GM21390 (cell line): Measurements from ENCODE around the gene JPH4.

Experiments
- ATAC-seq: cut with Tn5 transposase; IDR thresholded peaks from one replicate; pipeline ENCODE4 v1.9.1; 2021; ENCODE audit not compliant: unreplicated experiment

Gene JPH4

DNA sequence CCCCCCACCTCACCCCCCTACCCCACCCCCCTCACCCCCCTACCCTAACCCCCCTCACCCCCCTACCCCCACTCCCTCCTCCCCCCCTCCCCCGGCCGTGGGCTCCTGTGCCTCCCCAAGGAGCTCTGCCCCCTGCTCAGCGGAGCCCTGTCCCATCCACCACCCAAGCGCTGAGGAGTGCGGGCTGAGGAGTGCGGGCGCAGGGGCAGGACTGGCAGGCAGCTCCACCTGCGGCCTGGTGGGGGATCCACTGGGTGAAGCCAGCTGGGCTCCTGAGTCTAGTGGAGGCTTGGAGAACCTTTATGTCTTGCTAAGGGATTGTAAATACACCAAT lies 2.3 kb upstream of the JPH4 start:
- ATAC-seq = no peak

DNA sequence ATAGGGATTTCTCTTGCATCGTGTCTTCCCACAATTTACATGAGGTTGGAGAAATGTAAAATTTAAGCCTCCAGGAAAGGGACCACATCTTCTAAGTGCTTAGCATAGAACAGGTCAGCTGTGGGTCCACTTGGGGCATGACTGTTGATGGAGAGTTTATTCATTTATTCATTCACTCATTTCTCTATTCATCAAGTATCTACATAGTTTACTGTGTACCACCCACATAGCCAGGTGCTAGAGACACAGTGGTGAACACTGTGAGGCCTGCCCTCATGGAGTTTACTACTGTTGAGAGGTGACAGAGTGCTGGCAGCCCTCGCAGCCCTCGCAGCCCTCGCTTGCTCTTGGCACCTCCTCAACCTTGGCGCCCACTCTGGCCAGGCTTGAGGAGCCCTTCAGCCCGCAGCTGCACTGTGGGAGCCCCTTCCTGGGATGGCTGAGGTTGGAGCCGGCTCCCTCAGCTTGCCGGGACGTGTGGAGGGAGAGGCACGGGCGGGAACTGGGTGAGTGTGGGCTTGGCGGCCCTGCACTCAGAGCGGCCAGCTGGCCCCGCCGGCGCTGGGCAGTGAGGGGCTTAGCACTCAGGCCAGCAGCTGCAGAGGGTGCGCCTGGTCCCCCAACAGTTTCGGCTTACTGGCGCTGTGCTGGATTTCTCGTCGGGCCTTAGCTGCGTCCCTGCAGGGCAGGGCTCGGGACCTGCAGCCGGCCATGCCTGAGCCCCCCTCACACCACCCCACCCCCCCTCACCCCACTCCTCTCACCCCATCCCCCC lies 1.7 kb upstream of the JPH4 start:
- ATAC-seq = no peak

DNA sequence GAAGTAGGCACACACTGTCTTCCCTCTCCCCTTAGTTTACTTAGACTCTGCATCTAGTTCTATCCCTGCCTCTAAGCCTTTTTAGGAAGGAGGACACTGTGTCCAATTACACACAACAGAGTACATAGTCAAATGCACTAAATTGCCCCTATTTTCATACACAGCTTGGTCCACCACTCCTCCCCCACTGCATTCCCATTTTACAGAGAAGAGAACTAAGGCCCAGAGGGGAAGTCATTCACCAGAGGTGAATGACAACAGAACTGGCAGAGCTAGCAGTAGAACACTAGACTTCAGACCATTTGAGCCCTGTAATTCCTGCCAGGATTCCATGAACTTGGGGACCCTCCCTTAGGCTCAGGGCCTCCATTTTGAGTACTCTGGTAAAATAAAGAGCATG lies 1.1 kb upstream of the JPH4 start:
- ATAC-seq = no peak

DNA sequence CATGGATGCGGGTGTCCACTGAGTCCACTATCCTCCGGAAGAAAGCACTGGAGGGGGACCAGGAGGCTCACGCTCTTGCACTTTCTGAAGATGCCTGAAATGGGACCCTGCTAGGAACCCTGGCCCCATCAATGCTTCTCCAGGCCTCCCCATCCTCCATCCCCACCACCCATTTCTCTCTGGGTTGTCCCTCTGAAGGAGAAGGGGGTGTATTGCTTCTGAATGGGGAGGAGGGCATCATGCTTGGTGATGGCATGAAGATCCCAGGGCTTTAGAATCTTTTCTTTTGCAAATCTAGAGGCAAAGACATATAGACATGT lies 681 bp upstream of the JPH4 start:
- no peak for ATAC-seq

DNA sequence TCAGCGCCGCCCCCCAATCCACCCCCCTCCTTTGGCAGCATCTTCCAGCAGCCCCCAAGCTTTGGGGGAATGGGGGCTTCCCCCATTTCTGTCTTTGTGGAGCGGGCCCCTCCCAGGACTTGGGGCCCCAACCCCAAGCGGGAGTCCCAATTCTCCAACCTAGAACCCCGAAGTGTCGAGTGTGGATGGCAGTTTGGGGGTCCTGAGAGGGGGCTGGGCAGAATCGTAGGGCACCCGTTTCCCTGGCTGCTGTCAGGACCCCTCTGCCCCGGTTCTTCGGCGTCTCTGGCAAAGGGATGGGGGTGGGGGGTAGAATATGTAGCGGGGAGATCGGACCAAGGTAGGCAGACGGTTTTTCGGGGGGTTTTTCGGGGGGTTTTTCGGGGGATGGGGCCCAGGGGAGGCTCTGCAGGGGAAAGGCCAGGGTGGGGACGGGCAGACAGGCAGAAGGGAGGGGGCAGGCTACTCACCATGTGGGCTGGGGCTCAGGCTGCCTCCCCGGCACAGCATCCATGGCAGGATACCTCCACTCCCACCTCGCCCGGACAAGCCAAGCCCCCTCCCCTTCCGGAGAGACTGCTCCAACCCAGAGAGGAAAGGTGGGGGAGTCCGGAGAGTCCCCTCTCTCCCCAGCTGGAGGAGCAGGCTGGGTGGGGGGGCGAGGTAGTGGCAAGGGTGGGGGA lies 739 bp downstream of the JPH4 start:
- no peak for ATAC-seq

DNA sequence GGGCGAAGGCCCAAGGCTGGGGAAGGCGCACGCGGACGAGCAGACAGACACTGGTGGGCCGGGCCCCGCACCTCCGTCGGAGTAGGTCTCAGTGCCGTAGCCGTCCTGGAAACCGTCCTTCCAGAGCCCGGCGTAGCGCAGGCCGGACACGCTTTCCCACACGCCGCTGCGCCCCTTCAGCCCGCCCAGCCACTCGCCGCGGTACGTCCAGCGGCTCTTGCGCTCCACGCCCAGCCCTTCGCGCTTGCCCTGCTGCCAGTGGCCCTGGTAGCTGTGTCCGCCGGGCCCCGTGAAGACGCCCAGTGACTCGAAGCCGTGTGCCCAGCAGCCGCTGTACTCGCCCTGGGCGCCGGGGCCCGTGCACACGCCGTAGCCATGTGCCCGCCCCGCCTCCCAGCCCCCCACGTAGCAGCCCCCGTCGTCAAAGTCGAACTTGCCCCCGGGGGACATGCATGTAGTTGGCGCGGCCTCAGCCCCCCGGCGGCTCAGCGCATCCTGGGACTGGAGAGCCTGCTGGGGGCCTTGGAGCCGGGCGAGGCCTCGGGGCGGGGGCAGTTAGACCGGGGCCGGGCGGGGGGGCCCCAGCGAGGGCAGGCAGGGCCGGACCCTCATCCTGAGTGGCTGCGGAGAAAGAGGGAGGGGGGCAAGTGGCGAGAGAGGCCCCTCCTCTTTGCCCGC lies 1.4 kb downstream of the JPH4 start:
- ATAC-seq = no peak

DNA sequence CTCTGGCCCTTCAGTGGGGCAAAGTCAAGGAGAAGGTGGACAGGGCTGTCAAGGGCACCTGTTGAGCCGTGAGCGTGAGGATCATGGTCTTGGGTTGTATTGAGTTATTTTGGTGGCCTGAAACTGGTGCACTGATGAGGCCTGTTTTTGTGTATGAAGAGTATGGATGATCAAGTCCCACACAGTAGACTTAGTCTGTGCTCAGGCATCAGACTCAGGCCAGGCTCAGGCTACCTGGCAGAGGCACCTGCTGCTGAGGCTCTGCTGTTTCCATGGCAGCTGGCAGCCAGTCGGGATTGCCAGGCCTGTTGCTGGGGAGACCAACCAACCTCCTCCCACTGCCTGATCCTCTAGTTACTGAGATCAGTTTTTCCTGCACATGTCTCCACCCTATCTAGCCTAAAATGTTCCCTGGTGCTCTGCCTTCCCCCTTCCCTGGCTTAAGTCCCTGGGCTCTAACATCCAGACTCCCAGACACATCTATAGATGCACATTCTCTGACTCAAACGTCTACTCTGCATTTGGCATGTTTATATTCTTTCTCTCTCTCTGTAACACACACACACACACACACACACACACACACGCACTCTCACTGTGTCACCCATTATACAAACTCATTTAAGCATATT lies 5.1 kb downstream of the JPH4 start:
- no peak for ATAC-seq

DNA sequence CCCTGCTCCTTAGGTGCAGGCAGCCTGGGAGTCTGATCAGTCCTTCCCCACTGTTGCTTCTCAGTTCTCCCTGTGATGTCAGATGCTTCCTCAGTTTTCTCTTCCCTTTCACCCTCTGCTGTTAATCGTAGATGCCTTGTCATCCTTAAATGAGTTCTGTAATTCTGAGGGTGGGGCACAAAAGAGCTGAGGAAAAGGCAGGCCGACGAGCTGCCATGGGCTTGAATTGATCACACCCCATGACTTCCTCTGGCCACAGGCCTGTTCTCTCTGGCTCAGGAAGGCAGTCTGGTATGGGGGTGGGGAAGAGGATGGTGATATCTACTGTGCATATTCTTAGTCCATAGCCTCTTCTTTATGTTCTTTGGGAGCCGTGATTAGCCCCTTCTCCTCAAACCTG lies 5.8 kb downstream of the JPH4 start:
- ATAC-seq = no peak

DNA sequence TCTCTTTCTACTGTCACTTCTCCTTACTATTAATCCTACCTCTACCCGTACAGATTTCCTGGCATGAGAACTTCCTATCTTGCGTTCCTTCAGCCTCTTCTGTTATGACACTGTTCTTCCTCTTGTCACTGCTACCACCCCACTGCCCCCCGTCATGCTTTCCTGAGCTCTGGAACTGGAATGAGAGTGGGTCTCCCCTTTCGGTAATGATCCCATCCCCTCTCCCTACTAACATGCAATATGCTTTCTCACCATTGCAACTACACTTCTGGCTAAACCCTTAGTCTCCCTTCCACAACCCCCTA lies 6.1 kb downstream of the JPH4 start:
- no peak for ATAC-seq

DNA sequence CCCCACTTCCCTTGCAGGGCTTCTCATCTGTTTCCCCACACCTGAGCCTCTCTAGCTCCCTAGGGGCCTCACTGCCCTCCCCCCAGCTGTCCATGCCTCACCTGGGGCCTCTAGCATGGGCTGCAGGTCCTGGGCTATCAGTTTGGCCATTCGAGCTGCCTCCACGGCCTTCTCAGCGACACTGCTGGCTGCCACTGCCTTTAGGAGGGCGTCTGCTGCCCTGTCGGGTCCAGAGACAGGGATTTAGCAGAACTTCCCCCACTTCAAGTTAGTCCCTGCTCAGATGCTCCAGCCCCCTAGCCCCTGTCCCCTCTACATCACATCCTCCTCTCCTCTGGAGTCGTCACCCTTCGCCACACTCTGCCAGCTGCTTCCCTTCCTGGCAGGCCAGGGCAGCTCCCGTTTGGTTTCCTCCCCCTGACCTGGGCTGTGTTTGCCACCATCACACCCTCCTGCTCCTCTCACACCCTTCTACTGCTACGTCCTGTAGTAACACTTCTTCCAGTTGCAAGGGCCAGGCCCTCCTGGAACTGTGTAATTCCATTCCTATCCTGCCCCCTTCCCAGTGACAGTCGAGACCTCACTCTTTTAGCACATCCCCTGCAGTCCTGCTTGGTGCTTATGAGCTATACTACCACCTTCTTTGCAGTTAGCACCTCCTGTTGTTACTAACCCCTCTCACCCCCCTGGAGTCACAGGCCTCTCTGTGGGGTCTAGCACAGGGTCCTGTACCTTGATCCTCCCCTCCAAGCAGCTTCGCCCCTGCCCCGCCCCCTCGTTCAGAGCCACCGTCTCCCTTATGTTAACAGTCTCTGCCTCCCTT lies 6.7 kb downstream of the JPH4 start:
- no peak for ATAC-seq

DNA sequence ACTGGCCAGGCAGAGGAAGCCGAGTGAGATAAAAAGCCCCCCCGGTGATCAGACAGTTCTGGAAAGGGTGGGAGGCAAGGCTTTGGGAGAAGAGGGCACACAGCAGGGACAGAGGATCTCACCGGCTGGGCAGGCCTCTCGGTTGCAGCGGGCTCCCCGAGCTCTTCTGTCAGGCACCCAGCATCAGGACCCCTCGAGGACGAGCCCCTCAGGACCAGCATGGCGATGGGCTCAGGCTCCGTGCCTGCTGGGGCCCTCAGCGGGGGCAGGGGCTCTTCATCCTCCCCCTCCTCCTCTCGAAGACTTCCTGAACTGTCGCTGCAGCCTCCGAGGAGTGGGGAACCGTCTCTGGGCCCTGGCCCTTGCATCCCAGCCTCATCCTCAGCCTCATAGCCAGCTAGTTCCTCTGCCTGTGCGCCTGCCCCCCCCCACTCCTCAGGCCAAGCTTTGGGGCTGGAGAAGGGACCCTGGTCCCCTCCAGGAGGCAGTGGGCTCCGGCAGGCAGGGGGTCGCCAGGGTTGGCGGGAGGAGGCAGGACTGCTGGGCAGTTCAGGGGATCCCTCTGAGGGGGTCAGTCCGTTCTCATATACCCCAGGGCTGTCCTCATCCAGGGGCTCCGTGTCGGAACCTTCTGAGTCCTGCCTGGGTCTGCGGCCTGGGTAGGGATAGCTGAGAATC lies 7.6 kb downstream of the JPH4 start:
- no peak for ATAC-seq

DNA sequence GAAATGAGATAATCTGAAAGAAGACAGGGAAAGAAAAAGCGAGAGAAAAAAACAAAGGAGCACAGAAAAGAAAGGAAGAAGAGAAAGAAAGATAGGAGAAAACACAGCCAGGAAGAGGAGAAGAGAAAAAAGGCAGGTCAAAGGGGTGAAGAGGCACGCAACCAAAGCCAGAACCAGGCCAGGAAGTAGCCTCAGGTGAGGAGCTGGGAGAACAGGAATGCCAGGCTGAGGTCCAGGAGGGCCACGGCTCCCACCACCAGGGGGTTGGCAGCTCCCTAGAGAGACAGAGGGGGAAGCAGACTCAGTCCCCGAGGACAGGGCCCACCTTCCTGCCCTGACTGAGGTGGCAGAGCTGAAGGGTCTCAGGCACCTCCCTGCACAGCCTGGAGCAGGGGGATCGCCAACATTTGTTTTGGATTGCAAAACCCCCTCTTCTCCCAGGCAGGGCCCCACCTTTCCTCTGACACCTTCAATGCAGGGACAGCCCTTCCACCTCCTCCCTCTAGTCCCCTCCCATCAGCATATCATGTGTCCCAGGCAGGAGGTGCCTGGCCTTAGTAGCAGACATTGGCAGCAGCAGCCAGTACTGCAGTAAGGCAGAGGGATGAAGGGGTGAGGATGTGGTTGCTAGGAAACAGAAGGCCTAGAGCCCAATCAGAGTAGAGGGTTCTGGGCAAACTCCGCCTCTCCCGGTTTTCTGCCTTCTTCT lies 9.0 kb downstream of the JPH4 start:
- ATAC-seq = no peak

DNA sequence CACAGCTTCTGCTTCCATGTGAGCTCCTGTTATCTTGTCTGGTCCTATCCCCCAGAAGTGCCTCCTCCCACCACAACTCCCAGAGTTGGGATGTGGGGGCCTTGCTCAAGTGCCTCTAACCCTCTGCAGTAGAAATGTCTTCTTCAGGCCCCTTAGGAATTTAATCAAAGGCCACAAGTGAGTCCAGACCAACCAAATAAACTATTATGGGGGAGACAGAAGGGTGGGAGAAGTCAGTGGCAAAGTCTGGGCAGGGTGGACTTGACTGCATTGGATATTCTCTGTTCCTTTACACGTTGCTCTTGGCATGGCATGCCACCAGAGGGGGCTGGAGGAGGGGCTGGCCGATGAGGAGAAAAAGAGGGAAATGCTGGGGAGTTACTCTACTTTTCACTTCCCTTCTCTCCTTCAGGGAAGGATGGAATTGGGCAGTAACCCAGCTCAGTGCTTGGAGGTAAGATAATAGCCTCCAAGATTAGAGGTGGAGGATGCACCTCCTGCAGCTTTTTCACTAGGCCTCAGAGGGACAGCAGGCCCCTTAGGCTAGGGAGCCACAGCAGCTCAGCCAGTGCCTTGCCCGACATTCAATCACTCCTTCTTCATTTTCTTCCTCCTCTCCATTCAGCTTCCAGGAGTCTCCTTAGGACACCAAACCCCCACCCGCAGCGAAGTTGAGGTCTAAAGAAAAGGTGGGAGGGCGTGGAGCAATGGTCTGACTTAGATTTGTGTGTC lies 9.8 kb downstream of the JPH4 start:
- no peak for ATAC-seq

DNA sequence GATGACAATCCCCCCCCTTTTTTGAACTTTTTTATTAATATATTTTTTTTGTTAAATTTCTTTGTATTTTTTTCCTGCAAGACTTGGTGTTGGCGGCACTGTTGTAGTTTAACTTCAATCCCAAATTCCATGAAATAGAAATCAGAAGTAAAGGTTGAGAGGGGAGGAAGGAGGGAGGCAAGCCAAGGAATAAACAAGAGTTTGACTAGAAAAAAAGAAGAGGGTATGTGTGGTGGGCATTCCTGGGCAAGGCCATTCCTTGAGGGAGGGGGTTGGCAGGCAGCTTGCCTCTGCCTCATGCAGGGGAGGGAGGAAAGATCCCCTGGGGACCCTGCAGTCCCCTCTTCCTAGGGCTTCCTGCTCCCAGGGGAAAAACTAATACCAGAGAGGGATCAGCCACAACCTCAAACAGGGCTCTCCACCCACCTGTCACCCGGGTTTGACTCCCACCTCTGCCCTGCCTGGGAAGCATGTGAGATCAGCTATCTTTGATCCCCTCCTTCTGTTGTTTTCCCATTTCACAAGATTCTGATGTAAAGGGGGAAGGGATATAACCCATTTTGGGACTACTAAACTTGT lies 10.5 kb downstream of the JPH4 start:
- ATAC-seq = no peak

DNA sequence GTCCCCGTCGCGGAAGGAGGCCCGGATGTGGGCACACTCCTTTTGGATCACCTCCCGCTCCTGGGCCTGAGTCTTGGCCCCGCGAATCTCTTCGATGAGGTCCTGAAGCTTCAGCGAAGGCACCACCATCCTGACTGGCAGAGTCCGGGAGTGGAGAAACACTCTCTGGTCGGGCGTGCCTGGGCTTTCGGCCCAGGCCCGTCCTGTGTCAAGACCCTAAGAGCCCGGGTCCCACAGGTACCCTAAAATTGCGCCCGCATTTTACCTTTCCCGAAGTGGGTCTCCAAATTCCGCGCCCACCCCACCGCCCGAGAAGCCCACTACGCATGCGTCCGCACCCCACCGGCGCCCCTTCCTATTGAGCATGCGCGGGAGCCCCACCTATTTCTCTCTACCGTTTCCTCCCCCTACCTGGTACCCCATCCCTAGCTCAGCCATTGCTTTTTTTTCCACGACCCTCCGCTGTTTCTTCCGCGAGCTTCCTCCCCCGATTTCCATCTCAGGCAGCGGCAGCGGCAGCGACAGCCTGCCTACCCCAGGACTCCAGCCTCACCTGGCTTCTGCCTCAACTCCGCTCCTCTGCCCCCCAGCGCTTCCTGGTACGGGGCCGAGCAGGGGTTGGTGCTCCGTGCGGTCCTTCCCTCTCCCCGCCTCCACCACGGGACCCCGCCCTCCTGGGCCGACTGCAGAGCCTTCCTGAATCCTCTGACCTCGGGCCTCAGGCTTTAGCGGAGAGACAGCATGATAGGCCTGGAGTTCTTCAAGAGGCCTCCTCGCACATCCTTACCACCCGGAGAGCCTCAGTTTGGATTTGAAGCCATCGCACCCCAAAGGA lies 11.2 kb downstream of the JPH4 start, which contains the start of gene AP1G2:
AP1G2 (minus strand) TSS at position 606 of the 835 bp plus-strand sequence; CDS start at position 129, 477 bp downstream.
- peak; percentile 91 for ATAC-seq

DNA sequence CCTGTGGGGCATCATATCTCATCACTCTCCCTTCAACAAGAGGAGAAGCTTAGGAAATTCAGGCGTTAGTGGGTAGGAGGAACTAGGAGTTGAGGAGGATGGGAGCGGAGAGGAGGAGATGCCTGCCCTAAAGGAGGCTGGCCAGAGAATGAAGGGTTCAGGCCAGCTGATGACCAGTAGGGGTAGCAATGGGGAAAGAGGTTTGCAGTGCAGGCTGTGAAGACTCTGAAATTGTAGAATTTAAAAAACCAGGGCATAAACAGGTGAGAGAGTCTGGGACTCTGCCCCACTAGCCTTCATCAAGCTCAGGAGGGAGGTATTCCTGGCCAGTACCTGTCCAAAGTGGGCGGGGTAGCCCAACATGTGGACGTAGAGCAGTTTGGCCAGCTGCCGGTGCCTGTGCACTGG lies 11.8 kb downstream of the JPH4 start:
- peak; percentile 2 for ATAC-seq

DNA sequence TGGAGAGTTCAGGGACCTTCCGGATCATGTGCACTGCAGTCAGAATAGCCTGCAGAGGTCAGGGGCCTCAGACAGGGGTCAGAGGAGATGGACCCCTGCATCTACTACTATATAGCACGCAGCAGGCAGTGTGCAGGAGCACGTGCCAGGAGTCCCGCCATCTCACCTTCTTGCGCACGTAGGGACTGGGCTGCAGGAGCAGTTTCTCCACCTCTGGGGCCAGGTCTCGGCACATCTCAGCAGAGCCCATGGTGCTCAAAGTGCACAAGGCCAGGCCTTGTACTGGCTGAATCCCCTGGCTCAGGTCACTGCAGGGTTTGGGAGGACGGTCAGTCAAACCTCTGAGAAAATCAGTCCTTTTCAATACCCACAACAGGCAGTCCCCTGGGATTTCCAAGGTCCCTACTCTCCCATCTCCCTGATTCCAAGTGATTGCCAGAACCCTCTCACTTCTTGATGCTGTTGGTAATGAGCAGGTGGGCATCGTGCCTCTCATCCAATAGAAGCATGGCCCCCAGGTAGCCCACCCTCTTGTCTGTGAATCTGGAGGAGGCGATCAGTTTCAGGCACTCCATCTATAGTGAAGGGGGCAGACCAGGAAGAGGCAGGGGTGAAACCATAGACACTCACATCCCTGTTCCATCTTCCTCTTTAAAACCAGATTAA lies 12.3 kb downstream of the JPH4 start:
- ATAC-seq = no peak

DNA sequence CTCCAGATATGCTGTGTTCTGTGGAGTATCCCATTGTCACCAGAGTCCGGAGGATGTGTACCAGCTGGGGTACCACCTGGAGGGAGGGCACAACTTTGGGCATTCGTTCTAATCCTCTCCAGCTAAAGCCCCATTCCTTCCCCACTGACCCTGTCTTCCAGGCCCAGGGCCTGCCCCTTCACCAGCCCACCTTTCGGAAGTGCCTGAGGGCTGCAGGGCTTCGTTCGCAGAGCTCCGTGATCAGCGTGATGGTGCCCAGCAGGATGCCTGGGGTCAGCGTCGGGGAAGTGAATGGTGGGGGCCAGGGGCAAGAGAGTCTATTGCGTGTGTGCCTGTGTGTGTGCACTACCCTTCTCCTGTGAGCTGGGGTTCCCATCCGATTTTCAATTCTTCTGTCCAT lies 13.0 kb downstream of the JPH4 start:
- ATAC-seq = no peak
